Amygdala (tissue), 56 donors: ENCODE results near the gene PSMF1.
A peak's percentile ranks its signal among the peaks of the same experiment; 100 is the strongest.

Experiments
- DNase-seq, 56 donors: peaks; one replicate each; lab custom pipeline; 2025; lab: John Stamatoyannopoulos, UW

Gene PSMF1

GRCh38 chr20:1160991-1161390 lies 42.6 kb downstream of the PSMF1 start:
- DNase-seq: no peak

- no peak for DNase-seq
These were observed 44.7 kb downstream of the PSMF1 start for GRCh38 chr20:1163105-1163504.

- no peak for DNase-seq
These were observed 45.3 kb downstream of the PSMF1 start for GRCh38 chr20:1163653-1164052.

GRCh38 chr20:1164871-1165270 lies 46.5 kb downstream of the PSMF1 start:
- DNase-seq: no peak

- DNase-seq: no peak
These were observed 47.1 kb downstream of the PSMF1 start for GRCh38 chr20:1165521-1165920.

- no peak for DNase-seq
These were observed 47.5 kb downstream of the PSMF1 start for GRCh38 chr20:1165941-1166340.

GRCh38 chr20:1166948-1167720 lies 48.7 kb downstream of the PSMF1 start:
- DNase-seq: no peak

- DNase-seq: no peak
These were observed 50.8 kb downstream of the PSMF1 start for GRCh38 chr20:1169224-1169623.

GRCh38 chr20:1171461-1172093 lies 53.2 kb downstream of the PSMF1 start:
- DNase-seq: no peak

GRCh38 chr20:1173698-1174097 lies 55.3 kb downstream of the PSMF1 start:
- DNase-seq: no peak

- no peak for DNase-seq
These were observed 56.4 kb downstream of the PSMF1 start for GRCh38 chr20:1174787-1175186.

- DNase-seq: no peak
These were observed 59.3 kb downstream of the PSMF1 start for GRCh38 chr20:1177680-1178079.

- no peak for DNase-seq
These were observed 59.7 kb downstream of the PSMF1 start for GRCh38 chr20:1178103-1178502.

- no peak for DNase-seq
These were observed 60.2 kb downstream of the PSMF1 start for GRCh38 chr20:1178623-1179022.

GRCh38 chr20:1180949-1181348 lies 62.5 kb downstream of the PSMF1 start:
- no peak for DNase-seq

- no peak for DNase-seq
These were observed 63.7 kb downstream of the PSMF1 start for GRCh38 chr20:1182106-1182505.

GRCh38 chr20:1183153-1183552 lies 64.8 kb downstream of the PSMF1 start:
- no peak for DNase-seq

GRCh38 chr20:1184260-1184637 lies 65.8 kb downstream of the PSMF1 start:
- DNase-seq: no peak

GRCh38 chr20:1184638-1185315 lies 66.4 kb downstream of the PSMF1 start, which contains the start of gene TMEM74B:
Gene TMEM74B, minus strand, starts transcription at chr20:1184981. Its CDS starts 1,180 bp downstream, at chr20:1183801.
- no peak for DNase-seq

GRCh38 chr20:1185316-1185741 lies 66.9 kb downstream of the PSMF1 start:
- DNase-seq: no peak

- peak in 4 of 56 donors; percentile 15 to 23 (median 23) for DNase-seq
These were observed 67.5 kb downstream of the PSMF1 start for GRCh38 chr20:1185790-1186334.
